Ascending aorta (tissue), 2 donors: ENCODE data around the gene ZNF276. TPM values are rescaled to one million over a fixed set of nuclear protein-coding genes. Genes with fewer than 3 reads are reported as not detected.

ENCODE experiments used
- DNase-seq, 2 donors: peaks; one replicate each; pipeline ENCODE4 v3.0.0-alpha.2; 2019; ENCODE audit warnings: low spot score in 2 of 2
- H3K27ac ChIP-seq, 2 donors: fragments of 200-600 bp; sonication (generic); one replicate each; pipeline ENCODE4 v1.5.1; 2016 to 2017; ENCODE audit warnings: mild to moderate bottlenecking in 1 of 2
- H3K27me3 ChIP-seq: fragments of 200-600 bp; sonication (generic); one replicate; pipeline ENCODE4 v1.5.1; 2017
- H3K36me3 ChIP-seq, 2 donors: fragments of 200-600 bp; sonication (generic); one replicate each; pipeline ENCODE4 v1.5.1; 2016
- H3K4me1 ChIP-seq, 2 donors: fragments of 200-600 bp; sonication (generic); one replicate each; pipeline ENCODE4 v1.5.1; 2016 to 2017; ENCODE audit warnings: mild to moderate bottlenecking in 1 of 2
- H3K4me3 ChIP-seq, 2 donors: fragments of 200-600 bp; sonication (generic); one replicate each; pipeline ENCODE4 v1.5.1; 2016 to 2017; ENCODE audit warnings: mild to moderate bottlenecking in 1 of 2
- H3K9me3 ChIP-seq, 2 donors: fragments of 200-600 bp; sonication (generic); one replicate each; pipeline ENCODE4 v1.5.1; 2016
- CTCF ChIP-seq, 3 experiments: fragments of 200-600 bp in 2 of 3; fragments of 450-650 bp in 1 of 3; sonication (generic) in 2 of 3; IDR thresholded peaks; one replicate each; pipeline ENCODE4 v1.5.1; 2016 to 2019; ENCODE audit warnings: antibody characterized with exemption in 3 of 3, mild to moderate bottlenecking in 1 of 3, moderate library complexity in 1 of 3
- intact Hi-C: fragments of 100-400 bp; cut with DNase I; formaldehyde crosslinking; loops from one replicate; pipeline ENCODE4 v1.15.1; 2023
- total RNA-seq: library from RNA; depleted of rRNA; stranded (reverse); fragments of >200 nt; gene quantifications from one replicate; pipeline ENCODE4 v1.1.0, GENCODE V29; 2016

The ZNF276 gene
- total RNA-seq, 1 donor from 2014 or later, result 30.7 TPM

- H3K27ac ChIP-seq, result no peak overlapping the region
- H3K9me3 ChIP-seq, result no peaks in the 10 kb centered on the region
- no peak for TF ChIP-seq CTCF (IDR thresholded peaks at IDR 0.05)
- H3K4me1 ChIP-seq, result no peaks in the 10 kb centered on the region
- H3K4me3 ChIP-seq, result no peak overlapping the region
- no peaks in the 10 kb centered on the region for H3K27me3 ChIP-seq
- peaks cover 76 to 81% of the 10 kb centered on the region in 2 donors for H3K36me3 ChIP-seq
- intact Hi-C loops, result no loop called here
- DNase-seq, result no peak
Measured at GRCh38 chr16:89736554-89736953, 15.2 kb downstream of the ZNF276 start.

GRCh38 chr16:89737341-89738071 is 16.2 kb downstream of the ZNF276 start:
- Histone ChIP-seq H3K27ac (no peak overlapping the region), H3K9me3 (no peaks in the 10 kb centered on the region), H3K4me1 (no peaks in the 10 kb centered on the region), H3K36me3 (peaks cover 67 to 76% of the 10 kb centered on the region in 2 donors), H3K27me3 (no peaks in the 10 kb centered on the region), H3K4me3 (no peak overlapping the region)
- TF ChIP-seq CTCF (IDR thresholded peaks at IDR 0.05), result no peak
- no peak for DNase-seq
- intact Hi-C loops, result no loop called here

- Histone ChIP-seq H3K9me3 (no peaks in the 10 kb centered on the region), H3K36me3 (peaks cover 62 to 70% of the 10 kb centered on the region in 2 donors), H3K4me3 (no peak overlapping the region), H3K4me1 (no peaks in the 10 kb centered on the region), H3K27me3 (no peaks in the 10 kb centered on the region), H3K27ac (no peak overlapping the region)
- intact Hi-C loops, result no loop called here
- DNase-seq, result no peak
- TF ChIP-seq CTCF (IDR thresholded peaks at IDR 0.05), result no peak
Measured at GRCh38 chr16:89738072-89738377, 16.7 kb downstream of the ZNF276 start.

GRCh38 chr16:89738538-89739317 is 17.4 kb downstream of the ZNF276 start:
- Histone ChIP-seq H3K27ac (no peak overlapping the region), H3K4me3 (no peak overlapping the region), H3K4me1 (no peaks in the 10 kb centered on the region), H3K36me3 (peaks cover 55 to 63% of the 10 kb centered on the region in 2 donors), H3K9me3 (no peaks in the 10 kb centered on the region), H3K27me3 (no peaks in the 10 kb centered on the region)
- no peak for TF ChIP-seq CTCF (IDR thresholded peaks at IDR 0.05)
- intact Hi-C loops, result no loop called here
- no peak for DNase-seq

- Histone ChIP-seq H3K27me3 (no peaks in the 10 kb centered on the region), H3K27ac (no peak overlapping the region), H3K4me1 (no peaks in the 10 kb centered on the region), H3K4me3 (no peak overlapping the region), H3K9me3 (no peaks in the 10 kb centered on the region), H3K36me3 (peaks cover 48 to 57% of the 10 kb centered on the region in 2 donors)
- no peak for TF ChIP-seq CTCF (IDR thresholded peaks at IDR 0.05)
- intact Hi-C loops, result no loop called here
- DNase-seq, result no peak
Measured at GRCh38 chr16:89739383-89739782, 18.0 kb downstream of the ZNF276 start.
